Osteoblast (primary cell): ENCODE results near the gene CRELD2. TPM values are rescaled to one million over a fixed set of nuclear protein-coding genes. Genes with fewer than 3 reads are reported as not detected.

Source experiments
- DNase-seq: peaks from one replicate; pipeline ENCODE4 v3.0.0; 2011; ENCODE audit warnings: low spot score, mixed read lengths; ENCODE audit not compliant: insufficient read length; ENCODE audit errors: missing footprints
- H2AFZ ChIP-seq: 2 replicates; pipeline ENCODE4 v1.6.0; 2011; ENCODE audit warnings: mild to moderate bottlenecking, low read length
- H3K27ac ChIP-seq: 2 replicates; pipeline ENCODE4 v1.5.1; 2011; ENCODE audit warnings: mild to moderate bottlenecking, low read depth, low read length, moderate library complexity
- H3K27me3 ChIP-seq: 2 replicates; pipeline ENCODE4 v1.6.0; 2012; ENCODE audit warnings: mild to moderate bottlenecking, control low read depth, inconsistent platforms, low read length, moderate library complexity; ENCODE audit not compliant: insufficient read depth
- H3K36me3 ChIP-seq: 2 replicates; pipeline ENCODE4 v1.5.1; 2011; ENCODE audit warnings: mild to moderate bottlenecking, low read length, control low read depth, moderate library complexity; ENCODE audit not compliant: insufficient read depth
- H3K4me1 ChIP-seq: 2 replicates; pipeline ENCODE4 v1.5.1; 2011; ENCODE audit warnings: mild to moderate bottlenecking, low read length, control low read depth, moderate library complexity; ENCODE audit not compliant: insufficient read depth
- H3K4me2 ChIP-seq: 2 replicates; pipeline ENCODE4 v1.6.0; 2011; ENCODE audit warnings: mild to moderate bottlenecking, low read length; ENCODE audit not compliant: insufficient read depth
- H3K4me3 ChIP-seq: fragments of 200-600 bp; sonication (generic); 3 replicates; pipeline ENCODE4 v1.5.1; 2012; ENCODE audit warnings: mild to moderate bottlenecking, low read length, inconsistent platforms; ENCODE audit not compliant: insufficient read depth
- H3K79me2 ChIP-seq: 2 replicates; pipeline ENCODE4 v1.6.0; 2012; ENCODE audit warnings: mild to moderate bottlenecking, low read length, control low read depth, inconsistent platforms; ENCODE audit not compliant: insufficient read depth
- H3K9me3 ChIP-seq: 2 replicates; pipeline ENCODE4 v1.5.1; 2011; ENCODE audit warnings: low read depth, low read length, control low read depth
- H4K20me1 ChIP-seq: 2 replicates; pipeline ENCODE4 v1.6.0; 2012; ENCODE audit warnings: mild to moderate bottlenecking, low read length, control low read depth; ENCODE audit not compliant: insufficient read depth
- CTCF ChIP-seq: IDR thresholded peaks from 2 replicates; pipeline ENCODE4 v1.5.1; 2011; ENCODE audit warnings: mild to moderate bottlenecking, low read depth, low read length, moderate library complexity; ENCODE audit errors: extremely low read depth
- total RNA-seq: library from RNA; depleted of rRNA; stranded (reverse); fragments of >200 nt; gene quantifications from 2 replicates; pipeline ENCODE4 v1.2.3, GENCODE V29; 2012

Gene CRELD2
- total RNA-seq, 1 donor, result 31.1 TPM

- H3K27ac ChIP-seq, result no peak overlapping the region
- peaks cover 7% of the 10 kb centered on the region for H3K4me1 ChIP-seq
- H3K27me3 ChIP-seq, result no peaks in the 10 kb centered on the region
- peaks cover 13% of the 10 kb centered on the region for H3K79me2 ChIP-seq
- DNase-seq, result peak; percentile 81
- no peak for TF ChIP-seq CTCF
- no peaks in the 10 kb centered on the region for H3K9me3 ChIP-seq
- peaks cover 29% of the 10 kb centered on the region for H3K36me3 ChIP-seq
- no peak overlapping the region for H2AFZ ChIP-seq
- H3K4me3 ChIP-seq, result no peak overlapping the region
- H4K20me1 ChIP-seq, result peaks cover 3% of the 10 kb centered on the region
- peak overlapping the region; percentile 87 for H3K4me2 ChIP-seq
Measured at GRCh38 chr22:49916831-49917230, 1.6 kb upstream of the CRELD2 start.

GRCh38 chr22:49918911-49919881 lies 762 bp downstream of the CRELD2 start:
- DNase-seq, result peak; percentile 91
- Histone ChIP-seq H3K4me2 (peak overlapping the region; percentile 92), H3K27ac (peak overlapping the region; percentile 45), H4K20me1 (peaks cover 3% of the 10 kb centered on the region), H3K9me3 (no peaks in the 10 kb centered on the region), H3K27me3 (no peaks in the 10 kb centered on the region), H3K36me3 (peaks cover 20% of the 10 kb centered on the region), H3K4me1 (peaks cover 7% of the 10 kb centered on the region), H2AFZ (peak overlapping the region; percentile 37), H3K4me3 (peak overlapping the region; percentile 93), H3K79me2 (peaks cover 13% of the 10 kb centered on the region)
- no peak for TF ChIP-seq CTCF

GRCh38 chr22:49920859-49921258 lies 2.4 kb downstream of the CRELD2 start:
- no peak for TF ChIP-seq CTCF
- Histone ChIP-seq H3K9me3 (no peaks in the 10 kb centered on the region), H3K4me1 (peaks cover 7% of the 10 kb centered on the region), H4K20me1 (peaks cover 3% of the 10 kb centered on the region), H3K27ac (no peak overlapping the region), H3K4me2 (no peak overlapping the region), H3K36me3 (peaks cover 22% of the 10 kb centered on the region), H3K4me3 (no peak overlapping the region), H2AFZ (no peak overlapping the region), H3K79me2 (peaks cover 13% of the 10 kb centered on the region), H3K27me3 (no peaks in the 10 kb centered on the region)
- DNase-seq, result no peak
